Measurements from ENCODE around the gene NAT9. TPM values are rescaled to one million over a fixed set of nuclear protein-coding genes. Genes with fewer than 3 reads are reported as not detected.

Gene NAT9
- total RNA-seq, 1 donor from 2014 or later = 66.9 TPM

DNA sequence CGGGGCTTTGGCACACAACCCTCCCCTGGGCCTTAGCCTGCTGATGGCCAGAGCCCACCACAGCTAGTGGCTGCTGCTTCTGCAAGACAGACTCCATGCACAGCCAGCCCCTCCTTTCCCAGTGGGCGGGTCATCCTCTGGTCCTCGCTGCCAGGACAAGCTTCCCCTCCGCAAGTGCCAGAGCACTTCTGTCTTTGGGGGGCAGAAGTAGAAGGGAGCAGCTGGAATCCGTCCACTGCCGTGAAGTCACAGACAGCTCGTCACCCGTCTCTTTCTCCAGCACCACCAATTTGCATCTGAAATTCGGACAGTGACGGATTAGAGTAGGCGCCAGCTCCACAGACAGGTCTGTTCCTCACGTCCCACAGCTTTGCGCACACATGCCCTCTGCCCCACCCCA, 31.3 kb upstream of the NAT9 start:
- Mint-ChIP-seq H3K4me1 (peaks cover 11% of the 10 kb centered on the region), H3K27me3 (ENCODE audit: low read depth) (no peaks in the 10 kb centered on the region), H3K4me3 (no peak overlapping the region), H3K9me3 (no peaks in the 10 kb centered on the region), H3K27ac (ENCODE audit: unreplicated experiment) (peak overlapping the region; percentile 27), H3K36me3 (ENCODE audit: low read depth) (no peaks in the 10 kb centered on the region)
- TF ChIP-seq, protein P1, sequence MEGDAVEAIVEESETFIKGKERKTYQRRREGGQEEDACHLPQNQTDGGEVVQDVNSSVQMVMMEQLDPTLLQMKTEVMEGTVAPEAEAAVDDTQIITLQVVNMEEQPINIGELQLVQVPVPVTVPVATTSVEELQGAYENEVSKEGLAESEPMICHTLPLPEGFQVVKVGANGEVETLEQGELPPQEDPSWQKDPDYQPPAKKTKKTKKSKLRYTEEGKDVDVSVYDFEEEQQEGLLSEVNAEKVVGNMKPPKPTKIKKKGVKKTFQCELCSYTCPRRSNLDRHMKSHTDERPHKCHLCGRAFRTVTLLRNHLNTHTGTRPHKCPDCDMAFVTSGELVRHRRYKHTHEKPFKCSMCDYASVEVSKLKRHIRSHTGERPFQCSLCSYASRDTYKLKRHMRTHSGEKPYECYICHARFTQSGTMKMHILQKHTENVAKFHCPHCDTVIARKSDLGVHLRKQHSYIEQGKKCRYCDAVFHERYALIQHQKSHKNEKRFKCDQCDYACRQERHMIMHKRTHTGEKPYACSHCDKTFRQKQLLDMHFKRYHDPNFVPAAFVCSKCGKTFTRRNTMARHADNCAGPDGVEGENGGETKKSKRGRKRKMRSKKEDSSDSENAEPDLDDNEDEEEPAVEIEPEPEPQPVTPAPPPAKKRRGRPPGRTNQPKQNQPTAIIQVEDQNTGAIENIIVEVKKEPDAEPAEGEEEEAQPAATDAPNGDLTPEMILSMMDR (conservative IDR thresholded peaks at IDR 0.05) = no peak
- no peak for DNase-seq (ENCODE audit: low read depth, low spot score)

DNA sequence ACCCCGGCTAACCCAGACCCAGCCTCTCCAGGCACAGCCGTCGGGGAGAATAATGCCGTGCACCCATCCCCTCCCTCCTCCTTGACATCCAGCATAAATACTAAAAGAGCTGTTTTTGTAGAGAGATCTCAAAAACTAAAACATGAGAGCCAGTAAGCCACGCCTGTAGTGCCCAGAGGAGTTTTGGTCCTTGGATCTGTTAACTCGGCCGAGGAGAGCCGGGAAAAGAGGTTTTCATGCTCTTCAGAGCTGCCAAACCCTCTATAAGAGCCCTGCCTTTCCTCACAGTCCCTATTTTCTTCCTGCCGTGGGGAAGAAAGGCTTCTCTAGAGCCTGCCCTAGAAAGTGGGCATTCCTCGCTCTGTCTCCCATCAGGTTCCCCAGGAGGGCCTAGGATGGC, 30.2 kb upstream of the NAT9 start:
- Mint-ChIP-seq H3K27me3 (ENCODE audit: low read depth) (no peaks in the 10 kb centered on the region), H3K4me3 (no peak overlapping the region), H3K9me3 (no peaks in the 10 kb centered on the region), H3K36me3 (ENCODE audit: low read depth) (no peaks in the 10 kb centered on the region), H3K4me1 (peaks cover 6% of the 10 kb centered on the region), H3K27ac (ENCODE audit: unreplicated experiment) (no peak overlapping the region)
- DNase-seq (ENCODE audit: low read depth, low spot score) = no peak
- TF ChIP-seq, protein P1 (conservative IDR thresholded peaks at IDR 0.05) = no peak

DNA sequence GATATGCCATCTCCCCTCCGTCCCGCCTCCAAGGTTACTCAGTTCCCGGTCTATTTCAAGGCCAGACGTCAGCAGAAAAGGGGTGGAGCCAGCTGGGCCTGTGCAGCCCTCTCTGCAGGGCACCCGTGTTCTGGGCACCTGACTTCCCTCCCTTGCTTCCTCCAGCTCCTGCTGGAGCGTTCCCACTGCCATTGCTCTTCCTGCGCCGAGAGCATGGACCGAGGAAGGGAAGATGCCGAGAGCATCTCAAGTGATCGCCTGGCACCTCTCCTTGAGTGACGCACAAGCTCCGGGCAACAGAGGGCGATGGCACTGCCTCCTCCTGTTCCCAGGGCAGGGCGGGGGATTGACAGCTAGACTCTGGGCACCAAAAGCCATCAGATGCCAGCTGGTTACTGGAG, 29.4 kb upstream of the NAT9 start:
- no peaks in the 10 kb centered on the region for H3K36me3 Mint-ChIP-seq (ENCODE audit: low read depth)
- peaks cover under 1% of the 10 kb centered on the region for H3K4me1 Mint-ChIP-seq
- TF ChIP-seq, protein P1 (conservative IDR thresholded peaks at IDR 0.05) = no peak
- no peaks in the 10 kb centered on the region for H3K9me3 Mint-ChIP-seq
- no peak overlapping the region for H3K27ac Mint-ChIP-seq (ENCODE audit: unreplicated experiment)
- H3K4me3 Mint-ChIP-seq = no peak overlapping the region
- H3K27me3 Mint-ChIP-seq (ENCODE audit: low read depth) = no peaks in the 10 kb centered on the region
- no peak for DNase-seq (ENCODE audit: low read depth, low spot score)

DNA sequence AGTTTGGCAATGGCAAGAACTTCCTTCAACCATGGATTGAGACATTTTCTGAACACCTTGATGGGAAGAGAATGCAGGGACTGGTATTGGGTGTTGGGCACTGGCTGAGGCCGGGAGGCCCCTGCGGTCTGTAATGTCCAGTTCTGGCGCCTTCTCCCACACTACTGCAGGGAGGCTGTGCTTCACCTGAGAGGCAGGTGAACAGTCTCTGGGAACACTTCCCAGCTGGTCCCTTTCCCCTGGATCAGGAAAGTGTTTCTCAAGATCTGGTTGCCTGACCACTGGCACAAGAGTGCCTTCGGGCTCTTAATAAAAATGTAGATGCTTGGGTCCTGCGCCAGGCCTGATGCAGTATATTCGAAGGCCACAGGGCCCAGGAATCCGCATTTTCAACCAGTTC, 28.5 kb upstream of the NAT9 start:
- Mint-ChIP-seq H3K9me3 (no peaks in the 10 kb centered on the region), H3K4me3 (no peak overlapping the region), H3K27me3 (ENCODE audit: low read depth) (no peaks in the 10 kb centered on the region), H3K36me3 (ENCODE audit: low read depth) (peaks cover 1% of the 10 kb centered on the region), H3K27ac (ENCODE audit: unreplicated experiment) (no peak overlapping the region), H3K4me1 (no peaks in the 10 kb centered on the region)
- DNase-seq (ENCODE audit: low read depth, low spot score) = no peak
- TF ChIP-seq, protein P1 (conservative IDR thresholded peaks at IDR 0.05) = no peak

DNA sequence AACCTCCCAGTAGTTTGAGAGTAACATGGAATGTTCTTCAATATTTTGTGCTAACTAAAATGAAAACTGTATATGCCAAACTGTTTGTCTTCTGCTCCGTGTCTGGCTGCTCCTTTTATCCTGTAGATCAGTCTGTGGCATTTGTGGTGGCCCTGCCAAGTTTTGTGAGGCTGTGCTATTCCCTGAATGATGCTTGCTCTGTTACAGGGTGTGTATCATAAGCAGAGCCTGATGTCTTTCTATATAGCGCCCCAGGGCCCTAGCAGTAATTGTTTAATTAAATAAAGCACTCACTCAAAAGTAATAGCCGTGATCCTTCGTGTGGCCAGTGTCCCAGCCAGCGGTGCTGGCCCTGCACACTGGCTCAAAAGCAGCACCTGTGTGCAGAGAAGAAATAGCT, 27.8 kb upstream of the NAT9 start:
- TF ChIP-seq, protein P1 (conservative IDR thresholded peaks at IDR 0.05) = no peak

More for the DNA sequence above, 27.8 kb upstream of the NAT9 start:
- peaks cover 2% of the 10 kb centered on the region for H3K36me3 Mint-ChIP-seq (ENCODE audit: low read depth)
- no peak for DNase-seq (ENCODE audit: low read depth, low spot score)
- no peak overlapping the region for H3K4me3 Mint-ChIP-seq
- no peaks in the 10 kb centered on the region for H3K9me3 Mint-ChIP-seq
- no peak overlapping the region for H3K27ac Mint-ChIP-seq (ENCODE audit: unreplicated experiment)
- H3K4me1 Mint-ChIP-seq = no peaks in the 10 kb centered on the region
- H3K27me3 Mint-ChIP-seq (ENCODE audit: low read depth) = no peaks in the 10 kb centered on the region
